Measurements from ENCODE around the gene BOD1L1.

The BOD1L1 gene

DNA sequence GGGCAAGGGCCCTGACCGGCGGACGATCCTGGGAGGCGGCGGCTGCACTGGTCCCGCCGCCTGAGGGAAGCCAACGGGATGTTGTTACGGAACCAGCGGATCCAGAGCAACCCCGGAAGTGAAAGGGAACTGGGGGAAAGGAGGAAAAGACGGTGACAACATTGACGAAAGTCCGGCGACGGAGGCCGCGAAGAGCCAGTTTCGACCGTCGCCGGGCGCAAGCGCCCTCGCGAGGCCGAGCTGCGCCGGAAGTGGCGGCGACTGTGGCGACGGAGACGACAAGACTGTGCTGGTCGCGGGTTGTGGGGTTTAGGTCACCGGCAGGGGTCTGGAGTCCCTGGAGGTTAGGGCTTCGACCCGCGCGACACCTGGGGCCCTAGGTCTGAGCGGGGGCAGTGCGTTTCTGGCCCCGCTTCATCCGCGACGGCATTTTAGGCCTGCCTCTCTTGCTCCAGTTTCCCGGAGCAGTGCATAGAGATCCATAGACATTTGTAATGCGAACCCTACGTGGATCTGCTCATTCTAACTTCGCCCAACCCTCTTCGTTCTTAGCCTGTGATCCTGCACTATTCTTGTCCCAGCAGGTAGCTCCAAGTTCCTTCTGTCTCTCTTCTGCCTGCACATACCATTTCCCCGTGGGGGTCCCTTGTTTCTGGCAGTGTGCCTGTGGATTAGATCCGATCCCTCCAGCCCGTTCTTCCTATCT lies at the start of gene BOD1L1:
TSS of gene BOD1L1 (minus strand) at position 120 of the 706 bp plus-strand sequence. CDS start 138 bp downstream, outside the sequence.
- DNase-seq (ENCODE audit: insufficient read length, low spot score) (peak; percentile 75), FAIRE-seq (no peak)
- TF ChIP-seq, protein P1, sequence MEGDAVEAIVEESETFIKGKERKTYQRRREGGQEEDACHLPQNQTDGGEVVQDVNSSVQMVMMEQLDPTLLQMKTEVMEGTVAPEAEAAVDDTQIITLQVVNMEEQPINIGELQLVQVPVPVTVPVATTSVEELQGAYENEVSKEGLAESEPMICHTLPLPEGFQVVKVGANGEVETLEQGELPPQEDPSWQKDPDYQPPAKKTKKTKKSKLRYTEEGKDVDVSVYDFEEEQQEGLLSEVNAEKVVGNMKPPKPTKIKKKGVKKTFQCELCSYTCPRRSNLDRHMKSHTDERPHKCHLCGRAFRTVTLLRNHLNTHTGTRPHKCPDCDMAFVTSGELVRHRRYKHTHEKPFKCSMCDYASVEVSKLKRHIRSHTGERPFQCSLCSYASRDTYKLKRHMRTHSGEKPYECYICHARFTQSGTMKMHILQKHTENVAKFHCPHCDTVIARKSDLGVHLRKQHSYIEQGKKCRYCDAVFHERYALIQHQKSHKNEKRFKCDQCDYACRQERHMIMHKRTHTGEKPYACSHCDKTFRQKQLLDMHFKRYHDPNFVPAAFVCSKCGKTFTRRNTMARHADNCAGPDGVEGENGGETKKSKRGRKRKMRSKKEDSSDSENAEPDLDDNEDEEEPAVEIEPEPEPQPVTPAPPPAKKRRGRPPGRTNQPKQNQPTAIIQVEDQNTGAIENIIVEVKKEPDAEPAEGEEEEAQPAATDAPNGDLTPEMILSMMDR (IDR thresholded peaks at IDR 0.05; ENCODE audit: insufficient read depth, missing control alignments) = peak; percentile 36

GRCh38 chr4:13674971-13675370 lies 47.4 kb upstream of the BOD1L1 start:
- FAIRE-seq (no peak), DNase-seq (ENCODE audit: insufficient read length, low spot score) (no peak)
- TF ChIP-seq, protein P1 (IDR thresholded peaks at IDR 0.05; ENCODE audit: insufficient read depth, missing control alignments) = no peak

- TF ChIP-seq, protein P1 (IDR thresholded peaks at IDR 0.05; ENCODE audit: insufficient read depth, missing control alignments) = no peak
- FAIRE-seq (no peak), DNase-seq (ENCODE audit: insufficient read length, low spot score) (no peak)
These were observed 45.6 kb upstream of the BOD1L1 start for GRCh38 chr4:13673167-13673566.

DNA sequence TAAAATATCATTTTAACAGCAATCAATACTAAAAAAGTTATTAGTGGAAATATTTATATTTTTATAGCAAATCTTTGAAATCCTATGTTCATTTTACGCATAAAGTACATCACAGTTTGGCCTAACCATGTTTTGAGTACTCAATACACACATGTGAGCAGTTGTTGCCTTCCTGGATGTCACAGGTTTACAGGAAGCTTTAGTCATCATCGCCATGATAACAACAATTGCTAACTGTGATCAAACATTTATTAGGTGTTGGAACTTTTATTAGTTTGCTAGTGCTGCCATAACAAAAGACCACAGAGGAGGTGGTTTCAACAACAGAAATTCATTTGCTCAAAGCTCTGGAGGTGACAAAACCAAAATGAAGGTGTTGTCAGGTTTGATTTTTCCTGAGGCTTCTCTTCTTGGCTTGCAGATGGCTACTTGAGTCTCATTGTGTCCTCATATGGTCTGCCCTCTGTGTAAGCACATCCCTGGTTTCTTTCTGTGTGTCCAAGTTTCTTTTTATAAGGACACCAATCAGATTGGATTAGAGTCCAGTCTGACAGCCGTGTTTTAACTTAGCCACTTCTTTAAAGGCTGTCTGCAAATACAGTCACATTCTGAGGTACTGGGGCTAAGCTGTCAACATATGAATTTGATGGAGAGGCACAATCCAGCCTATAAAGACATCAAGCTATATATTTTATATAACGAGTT lies 43.1 kb upstream of the BOD1L1 start:
- DNase-seq (ENCODE audit: insufficient read length, low spot score) = no peak
- TF ChIP-seq, protein P1 (IDR thresholded peaks at IDR 0.05; ENCODE audit: insufficient read depth, missing control alignments) = no peak
- FAIRE-seq = no peak

DNA sequence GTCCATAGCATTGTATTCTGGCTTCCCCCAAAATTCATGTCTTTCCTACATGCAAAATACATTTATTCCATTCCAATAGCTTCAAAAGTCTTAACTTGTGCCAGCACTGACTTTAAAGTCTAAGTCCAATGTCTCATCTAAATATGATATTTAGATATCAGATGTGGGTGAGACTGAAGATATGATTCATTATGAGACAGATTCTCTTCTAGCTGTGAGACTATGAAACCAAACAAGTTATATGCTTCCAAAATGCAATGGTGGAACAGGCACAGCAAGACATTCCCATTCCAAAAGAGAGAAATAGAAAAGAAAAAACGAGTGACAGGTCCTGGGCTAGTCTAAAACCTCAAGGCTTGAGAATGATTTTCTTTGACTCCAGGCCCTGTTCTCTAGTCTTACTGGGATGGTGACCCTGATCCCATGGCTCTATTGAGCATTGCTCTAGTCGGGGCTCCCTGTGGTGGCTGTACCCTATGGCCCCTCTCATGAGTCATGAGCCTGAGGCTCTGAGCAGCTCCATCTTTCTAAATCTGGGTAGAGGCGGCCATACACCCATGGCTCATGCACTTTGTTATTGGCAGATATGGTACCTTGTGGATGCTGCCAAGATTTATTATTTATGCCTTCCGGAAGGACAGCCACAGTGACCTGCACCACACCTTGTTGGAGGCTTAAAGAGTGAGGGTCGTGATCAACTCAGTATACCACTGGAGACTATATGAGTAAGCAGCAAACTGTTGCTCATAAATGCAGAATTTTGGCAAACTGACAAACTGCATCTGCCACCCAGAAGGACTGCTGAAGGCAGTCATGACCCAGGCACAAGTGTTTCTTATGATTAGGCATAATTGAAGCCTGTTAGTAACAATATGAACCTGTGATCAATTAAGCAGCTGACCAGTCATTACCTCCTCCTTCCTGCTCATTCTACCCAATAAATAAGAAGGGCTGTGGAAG lies 38.5 kb upstream of the BOD1L1 start:
- DNase-seq (ENCODE audit: insufficient read length, low spot score) (no peak), FAIRE-seq (no peak)
- TF ChIP-seq, protein P1 (IDR thresholded peaks at IDR 0.05; ENCODE audit: insufficient read depth, missing control alignments) = no peak

DNA sequence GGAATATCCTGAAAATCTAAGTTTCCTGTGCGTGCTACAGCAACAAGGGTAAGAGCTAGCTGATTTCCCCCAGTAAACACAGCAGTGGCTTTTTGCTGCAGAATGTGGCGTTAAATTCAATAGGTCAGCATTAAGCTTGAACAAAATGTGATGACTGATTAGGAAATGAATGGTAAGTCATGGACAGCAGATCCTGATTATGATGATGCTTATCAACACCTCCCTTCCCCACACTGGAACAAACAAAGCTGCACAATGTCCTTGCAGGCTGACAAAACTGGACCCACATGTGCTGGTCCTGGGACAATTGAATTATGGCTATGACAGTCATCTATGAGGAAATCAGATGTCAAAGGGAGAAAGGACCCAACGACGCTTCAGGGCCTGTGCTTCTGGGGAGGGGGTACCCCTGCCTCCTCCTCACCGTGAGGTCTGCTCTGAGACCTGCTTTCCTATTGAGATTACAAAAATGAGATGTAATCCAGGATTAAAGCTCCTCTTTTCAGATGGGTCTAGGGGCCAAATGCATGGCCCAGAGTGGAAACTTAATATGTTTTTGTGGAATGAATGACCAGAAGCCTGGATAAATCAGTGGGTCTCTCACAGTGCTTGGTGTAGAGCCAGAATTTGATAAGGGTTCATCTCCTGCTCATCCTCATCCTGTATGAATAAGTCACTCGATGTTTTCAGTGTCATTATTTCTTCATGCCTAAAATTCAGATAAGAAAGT lies 32.0 kb upstream of the BOD1L1 start:
- FAIRE-seq (no peak), DNase-seq (ENCODE audit: insufficient read length, low spot score) (no peak)
- TF ChIP-seq, protein P1 (IDR thresholded peaks at IDR 0.05; ENCODE audit: insufficient read depth, missing control alignments) = no peak

Data from D721Med (cell line).